HepG2 (cell line): Measurements from ENCODE around the gene APOC4. TPM values are rescaled to one million over a fixed set of nuclear protein-coding genes. Genes with fewer than 3 reads are reported as not detected.

Experiments used
- CCDC6 ChIP-seq: sonication (generic); formaldehyde crosslinking; IDR thresholded peaks from 2 replicates; pipeline ENCODE4 v1.8.1; 2022; ENCODE audit warnings: mild to moderate bottlenecking, missing genetic modification reagents, moderate library complexity
- FOXM1 ChIP-seq: sonication (generic); formaldehyde crosslinking; IDR thresholded peaks from 2 replicates; pipeline ENCODE4 v1.5.0; 2020; ENCODE audit warnings: missing genetic modification reagents
- HNRNPH1 ChIP-seq: fragments of 200-400 bp; formaldehyde crosslinking; optimal IDR thresholded peaks from 2 replicates; pipeline ENCODE3; 2017; ENCODE audit warnings: mild to moderate bottlenecking, low read depth, low read length
- ISL2 ChIP-seq: sonication (generic); formaldehyde crosslinking; IDR thresholded peaks from 2 replicates; pipeline ENCODE4 v1.5.0; 2020; ENCODE audit warnings: missing genetic modification reagents
- MAFF ChIP-seq: IDR thresholded peaks from 2 replicates; pipeline ENCODE4 v1.6.1; 2011; ENCODE audit warnings: low read depth, low read length, improper control_type of control experiment
- SSRP1 ChIP-seq: IDR thresholded peaks from 2 replicates; pipeline ENCODE4 v1.6.1; 2016; ENCODE audit warnings: control low read depth
- ZMYM2 ChIP-seq: sonication (generic); formaldehyde crosslinking; IDR thresholded peaks from 2 replicates; pipeline ENCODE4 v1.8.0; 2022; ENCODE audit warnings: mild to moderate bottlenecking, missing genetic modification reagents
- ZNF138 ChIP-seq: sonication (generic); formaldehyde crosslinking; IDR thresholded peaks from 2 replicates; pipeline ENCODE4 v1.5.0; 2020; ENCODE audit warnings: mild to moderate bottlenecking, low read depth, missing genetic modification reagents
- ZNF619 ChIP-seq: sonication (generic); formaldehyde crosslinking; IDR thresholded peaks from 2 replicates; pipeline ENCODE4 v1.4.0; 2020; ENCODE audit warnings: mild to moderate bottlenecking, missing genetic modification reagents
- ZNF652 ChIP-seq: IDR thresholded peaks from 2 replicates; pipeline ENCODE4 v1.6.1; 2016; ENCODE audit warnings: low read depth, borderline replicate concordance
- ZNF891 ChIP-seq: sonication (generic); formaldehyde crosslinking; IDR thresholded peaks from 2 replicates; pipeline ENCODE4 v1.5.0; 2020; ENCODE audit warnings: mild to moderate bottlenecking, missing genetic modification reagents
- ZSCAN30 ChIP-seq: sonication (generic); formaldehyde crosslinking; IDR thresholded peaks from 2 replicates; pipeline ENCODE4 v1.5.0; 2020; ENCODE audit warnings: mild to moderate bottlenecking, missing genetic modification reagents
- polyA plus RNA-seq, 8 experiments: library from polyadenylated mRNA; depleted of rRNA in 3 of 8; stranded (reverse) in 7 of 8; unstranded in 1 of 8; fragments of >200 nt; fragmentation: Illumina TruSeq in 4 of 8; extraction: Trizol in 4 of 8; gene quantifications; 2 replicates each; pipeline versions ENCODE4 v1.2.1 to v1.2.3, GENCODE V29; 2011 to 2016; ENCODE audit warnings: low read depth in 4 of 8, missing spikeins in 1 of 8, mixed read lengths in 1 of 8; ENCODE audit not compliant: insufficient read depth in 1 of 8
- total RNA-seq, 5 experiments: library from RNA; depleted of rRNA; stranded (reverse); fragments of >200 nt; fragmentation: Illumina TruSeq; extraction: Trizol; gene quantifications; 2 replicates each; pipeline ENCODE4 v1.2.3, GENCODE V29; 2016; ENCODE audit warnings: low read depth in 1 of 5
- TF ChIP-seq, protein P1 (sequence below): sonication (generic); formaldehyde crosslinking; IDR thresholded peaks from 2 replicates; pipeline ENCODE4 v1.5.0; 2020; ENCODE audit warnings: mild to moderate bottlenecking, missing genetic modification reagents, borderline replicate concordance
- TF ChIP-seq, protein P2 (sequence below): sonication (generic); formaldehyde crosslinking; IDR thresholded peaks from 2 replicates; pipeline ENCODE4 v1.8.0; 2022; ENCODE audit warnings: missing genetic modification reagents, low read depth, mild to moderate bottlenecking, borderline replicate concordance
- TF ChIP-seq, protein P3 (sequence below): sonication (generic); formaldehyde crosslinking; IDR thresholded peaks from 2 replicates; pipeline ENCODE4 v1.5.1; 2020; ENCODE audit warnings: missing genetic modification reagents, mild to moderate bottlenecking, borderline replicate concordance
- TF ChIP-seq, protein P4 (sequence below): IDR thresholded peaks from 2 replicates; pipeline ENCODE4 v1.6.1; 2016; ENCODE audit warnings: low read depth, control low read depth

APOC4 gene
- total and polyA plus RNA-seq, 2 of the 13 experiments (the other 11 are each of a cell fraction or from before 2014, with no cell fraction given) = 0.46 TPM; not detected in 1

DNA sequence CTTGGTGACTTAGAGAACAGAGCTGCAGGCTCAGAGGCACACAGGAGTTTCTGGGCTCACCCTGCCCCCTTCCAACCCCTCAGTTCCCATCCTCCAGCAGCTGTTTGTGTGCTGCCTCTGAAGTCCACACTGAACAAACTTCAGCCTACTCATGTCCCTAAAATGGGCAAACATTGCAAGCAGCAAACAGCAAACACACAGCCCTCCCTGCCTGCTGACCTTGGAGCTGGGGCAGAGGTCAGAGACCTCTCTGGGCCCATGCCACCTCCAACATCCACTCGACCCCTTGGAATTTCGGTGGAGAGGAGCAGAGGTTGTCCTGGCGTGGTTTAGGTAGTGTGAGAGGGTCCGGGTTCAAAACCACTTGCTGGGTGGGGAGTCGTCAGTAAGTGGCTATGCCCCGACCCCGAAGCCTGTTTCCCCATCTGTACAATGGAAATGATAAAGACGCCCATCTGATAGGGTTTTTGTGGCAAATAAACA, 17.8 kb upstream of the APOC4 start (continued):
- TF ChIP-seq, protein P1, sequence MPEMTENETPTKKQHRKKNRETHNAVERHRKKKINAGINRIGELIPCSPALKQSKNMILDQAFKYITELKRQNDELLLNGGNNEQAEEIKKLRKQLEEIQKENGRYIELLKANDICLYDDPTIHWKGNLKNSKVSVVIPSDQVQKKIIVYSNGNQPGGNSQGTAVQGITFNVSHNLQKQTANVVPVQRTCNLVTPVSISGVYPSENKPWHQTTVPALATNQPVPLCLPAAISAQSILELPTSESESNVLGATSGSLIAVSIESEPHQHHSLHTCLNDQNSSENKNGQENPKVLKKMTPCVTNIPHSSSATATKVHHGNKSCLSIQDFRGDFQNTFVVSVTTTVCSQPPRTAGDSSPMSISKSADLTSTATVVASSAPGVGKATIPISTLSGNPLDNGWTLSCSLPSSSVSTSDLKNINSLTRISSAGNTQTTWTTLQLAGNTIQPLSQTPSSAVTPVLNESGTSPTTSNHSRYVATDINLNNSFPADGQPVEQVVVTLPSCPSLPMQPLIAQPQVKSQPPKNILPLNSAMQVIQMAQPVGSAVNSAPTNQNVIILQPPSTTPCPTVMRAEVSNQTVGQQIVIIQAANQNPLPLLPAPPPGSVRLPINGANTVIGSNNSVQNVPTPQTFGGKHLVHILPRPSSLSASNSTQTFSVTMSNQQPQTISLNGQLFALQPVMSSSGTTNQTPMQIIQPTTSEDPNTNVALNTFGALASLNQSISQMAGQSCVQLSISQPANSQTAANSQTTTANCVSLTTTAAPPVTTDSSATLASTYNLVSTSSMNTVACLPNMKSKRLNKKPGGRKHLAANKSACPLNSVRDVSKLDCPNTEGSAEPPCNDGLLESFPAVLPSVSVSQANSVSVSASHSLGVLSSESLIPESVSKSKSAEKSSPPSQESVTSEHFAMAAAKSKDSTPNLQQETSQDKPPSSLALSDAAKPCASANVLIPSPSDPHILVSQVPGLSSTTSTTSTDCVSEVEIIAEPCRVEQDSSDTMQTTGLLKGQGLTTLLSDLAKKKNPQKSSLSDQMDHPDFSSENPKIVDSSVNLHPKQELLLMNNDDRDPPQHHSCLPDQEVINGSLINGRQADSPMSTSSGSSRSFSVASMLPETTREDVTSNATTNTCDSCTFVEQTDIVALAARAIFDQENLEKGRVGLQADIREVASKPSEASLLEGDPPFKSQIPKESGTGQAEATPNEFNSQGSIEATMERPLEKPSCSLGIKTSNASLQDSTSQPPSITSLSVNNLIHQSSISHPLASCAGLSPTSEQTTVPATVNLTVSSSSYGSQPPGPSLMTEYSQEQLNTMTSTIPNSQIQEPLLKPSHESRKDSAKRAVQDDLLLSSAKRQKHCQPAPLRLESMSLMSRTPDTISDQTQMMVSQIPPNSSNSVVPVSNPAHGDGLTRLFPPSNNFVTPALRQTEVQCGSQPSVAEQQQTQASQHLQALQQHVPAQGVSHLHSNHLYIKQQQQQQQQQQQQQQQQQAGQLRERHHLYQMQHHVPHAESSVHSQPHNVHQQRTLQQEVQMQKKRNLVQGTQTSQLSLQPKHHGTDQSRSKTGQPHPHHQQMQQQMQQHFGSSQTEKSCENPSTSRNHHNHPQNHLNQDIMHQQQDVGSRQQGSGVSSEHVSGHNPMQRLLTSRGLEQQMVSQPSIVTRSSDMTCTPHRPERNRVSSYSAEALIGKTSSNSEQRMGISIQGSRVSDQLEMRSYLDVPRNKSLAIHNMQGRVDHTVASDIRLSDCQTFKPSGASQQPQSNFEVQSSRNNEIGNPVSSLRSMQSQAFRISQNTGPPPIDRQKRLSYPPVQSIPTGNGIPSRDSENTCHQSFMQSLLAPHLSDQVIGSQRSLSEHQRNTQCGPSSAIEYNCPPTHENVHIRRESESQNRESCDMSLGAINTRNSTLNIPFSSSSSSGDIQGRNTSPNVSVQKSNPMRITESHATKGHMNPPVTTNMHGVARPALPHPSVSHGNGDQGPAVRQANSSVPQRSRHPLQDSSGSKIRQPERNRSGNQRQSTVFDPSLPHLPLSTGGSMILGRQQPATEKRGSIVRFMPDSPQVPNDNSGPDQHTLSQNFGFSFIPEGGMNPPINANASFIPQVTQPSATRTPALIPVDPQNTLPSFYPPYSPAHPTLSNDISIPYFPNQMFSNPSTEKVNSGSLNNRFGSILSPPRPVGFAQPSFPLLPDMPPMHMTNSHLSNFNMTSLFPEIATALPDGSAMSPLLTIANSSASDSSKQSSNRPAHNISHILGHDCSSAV (CRISPR knock-in tag) = no peak
- TF ChIP-seq, protein P2, sequence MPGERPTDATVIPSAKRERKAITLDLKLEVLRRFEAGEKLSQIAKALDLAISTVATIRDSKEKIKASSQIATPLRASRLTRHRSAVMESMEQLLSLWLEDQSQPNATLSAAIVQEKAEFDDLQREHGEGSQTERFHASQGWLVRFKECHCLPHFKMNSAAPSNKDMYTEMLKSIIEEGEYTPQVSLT (CRISPR knock-in tag) = no peak
- TF ChIP-seq MAFF (no peak), ZNF652 (CRISPR knock-in tag) (peak; percentile 79), ISL2 (CRISPR knock-in tag) (peak; percentile 92), SSRP1 (CRISPR knock-in tag) (peak; percentile 79; the same call in 1 of the 2 replicates), CCDC6 (CRISPR knock-in tag) (peak; percentile 78; the same call in 1 of the 2 replicates), FOXM1 (CRISPR knock-in tag) (no peak), ZSCAN30 (no peak), ZNF619 (CRISPR knock-in tag) (no peak), ZMYM2 (CRISPR knock-in tag) (peak; percentile 56; the same call in 1 of the 2 replicates), ZNF891 (CRISPR knock-in tag) (peak; percentile 29; the same call in 1 of the 2 replicates), HNRNPH1 (peak; percentile 60), ZNF138 (CRISPR knock-in tag) (no peak; the same call in 1 of the 2 replicates)
- TF ChIP-seq, protein P3, sequence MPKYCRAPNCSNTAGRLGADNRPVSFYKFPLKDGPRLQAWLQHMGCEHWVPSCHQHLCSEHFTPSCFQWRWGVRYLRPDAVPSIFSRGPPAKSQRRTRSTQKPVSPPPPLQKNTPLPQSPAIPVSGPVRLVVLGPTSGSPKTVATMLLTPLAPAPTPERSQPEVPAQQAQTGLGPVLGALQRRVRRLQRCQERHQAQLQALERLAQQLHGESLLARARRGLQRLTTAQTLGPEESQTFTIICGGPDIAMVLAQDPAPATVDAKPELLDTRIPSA = no peak
- TF ChIP-seq, protein P4, sequence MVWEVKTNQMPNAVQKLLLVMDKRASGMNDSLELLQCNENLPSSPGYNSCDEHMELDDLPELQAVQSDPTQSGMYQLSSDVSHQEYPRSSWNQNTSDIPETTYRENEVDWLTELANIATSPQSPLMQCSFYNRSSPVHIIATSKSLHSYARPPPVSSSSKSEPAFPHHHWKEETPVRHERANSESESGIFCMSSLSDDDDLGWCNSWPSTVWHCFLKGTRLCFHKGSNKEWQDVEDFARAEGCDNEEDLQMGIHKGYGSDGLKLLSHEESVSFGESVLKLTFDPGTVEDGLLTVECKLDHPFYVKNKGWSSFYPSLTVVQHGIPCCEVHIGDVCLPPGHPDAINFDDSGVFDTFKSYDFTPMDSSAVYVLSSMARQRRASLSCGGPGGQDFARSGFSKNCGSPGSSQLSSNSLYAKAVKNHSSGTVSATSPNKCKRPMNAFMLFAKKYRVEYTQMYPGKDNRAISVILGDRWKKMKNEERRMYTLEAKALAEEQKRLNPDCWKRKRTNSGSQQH (CRISPR knock-in tag) = peak; percentile 61; the same call in 1 of the 2 replicates
